G401.6 (cell line): Measurements from ENCODE around the gene ARHGAP42.
"Not testable (repeated sequence)": the region's sequence is repeated elsewhere in the genome, so short reads cannot be mapped to it uniquely, and the experiment has no call there.

ENCODE experiments used
- FAIRE-seq: peaks from 2 replicates; lab custom pipeline; 2012; peaks lifted over from hg19 to GRCh38; lab: Jason Lieb, UNC

The ARHGAP42 gene

GRCh38 chr11:100726680-100727079, 39.6 kb downstream of the ARHGAP42 start:
- no peak for FAIRE-seq

GRCh38 chr11:100727410-100727809, 40.3 kb downstream of the ARHGAP42 start:
- no peak for FAIRE-seq

GRCh38 chr11:100730266-100730665, 43.2 kb downstream of the ARHGAP42 start:
- FAIRE-seq = no peak

GRCh38 chr11:100731471-100731870, 44.4 kb downstream of the ARHGAP42 start:
- FAIRE-seq = no peak

GRCh38 chr11:100732949-100733348, 45.9 kb downstream of the ARHGAP42 start:
- FAIRE-seq = no peak

- no peak for FAIRE-seq
Measured at GRCh38 chr11:100734743-100735527, 47.8 kb downstream of the ARHGAP42 start.

- no peak for FAIRE-seq
Measured at GRCh38 chr11:100735949-100736675, 49.0 kb downstream of the ARHGAP42 start.

- FAIRE-seq = no peak
Measured at GRCh38 chr11:100738701-100739270, 51.7 kb downstream of the ARHGAP42 start.

GRCh38 chr11:100739666-100740065, 52.6 kb downstream of the ARHGAP42 start:
- FAIRE-seq = no peak

GRCh38 chr11:100740440-100740839, 53.4 kb downstream of the ARHGAP42 start:
- FAIRE-seq = no peak

- no peak for FAIRE-seq
Measured at GRCh38 chr11:100741866-100742625, 55.0 kb downstream of the ARHGAP42 start.

- FAIRE-seq = no peak
Measured at GRCh38 chr11:100746448-100746847, 59.4 kb downstream of the ARHGAP42 start.

- FAIRE-seq = no peak
Measured at GRCh38 chr11:100748153-100748552, 61.1 kb downstream of the ARHGAP42 start.

- FAIRE-seq = not testable (repeated sequence)
Measured at GRCh38 chr11:100749887-100750565, 62.9 kb downstream of the ARHGAP42 start.

GRCh38 chr11:100750566-100750891, 63.4 kb downstream of the ARHGAP42 start:
- not testable (repeated sequence) for FAIRE-seq

- FAIRE-seq = no peak
Measured at GRCh38 chr11:100752371-100753171, 65.5 kb downstream of the ARHGAP42 start.

GRCh38 chr11:100753172-100753543, 66.1 kb downstream of the ARHGAP42 start:
- no peak for FAIRE-seq

- no peak for FAIRE-seq
Measured at GRCh38 chr11:100753571-100753970, 66.5 kb downstream of the ARHGAP42 start.

- FAIRE-seq = no peak
Measured at GRCh38 chr11:100756559-100756958, 69.5 kb downstream of the ARHGAP42 start.

- FAIRE-seq = no peak
Measured at GRCh38 chr11:100757646-100758045, 70.6 kb downstream of the ARHGAP42 start.

GRCh38 chr11:100759106-100759505, 72.0 kb downstream of the ARHGAP42 start:
- no peak for FAIRE-seq
